GM23338 (cell line): Measurements from ENCODE around the gene PSMD13. TPM values are rescaled to one million over a fixed set of nuclear protein-coding genes. Genes with fewer than 3 reads are reported as not detected.

Experiments used
- ATAC-seq: fragments of 200-7000 bp; cut with Tn5 transposase; 3 replicates; pipeline ENCODE4 v1.9.1; 2020
- DNase-seq: peaks from one replicate; pipeline ENCODE4 v3.0.0-alpha.2; 2015; ENCODE audit warnings: low spot score
- H2AFZ ChIP-seq: fragments of 200-600 bp; sonication (generic); 2 replicates; pipeline ENCODE4 v1.8.0; 2016; ENCODE audit warnings: antibody characterized with exemption, mild to moderate bottlenecking, moderate library complexity
- H3F3A ChIP-seq: fragments of 200-600 bp; sonication (generic); replicated peaks from 2 replicates; pipeline ENCODE4 v1.8.0; 2017; ENCODE audit warnings: antibody characterized with exemption, mixed run types, low read depth
- H3K27ac ChIP-seq: fragments of 200-600 bp; sonication (generic); 2 replicates; pipeline ENCODE4 v1.6.1; 2016; ENCODE audit warnings: low read depth
- H3K27me3 ChIP-seq: fragments of 200-600 bp; sonication (generic); 2 replicates; pipeline ENCODE4 v1.8.0; 2016; ENCODE audit warnings: mild to moderate bottlenecking, mixed run types, moderate library complexity; ENCODE audit not compliant: insufficient read depth
- H3K36me3 ChIP-seq: fragments of 200-600 bp; sonication (generic); 2 replicates; pipeline ENCODE4 v1.8.0; 2016; ENCODE audit warnings: mild to moderate bottlenecking; ENCODE audit not compliant: insufficient read depth
- H3K4me1 ChIP-seq: fragments of 200-600 bp; sonication (generic); 2 replicates; pipeline ENCODE4 v1.8.0; 2016; ENCODE audit warnings: mild to moderate bottlenecking, moderate library complexity; ENCODE audit not compliant: insufficient read depth
- H3K4me2 ChIP-seq: fragments of 200-600 bp; sonication (generic); 2 replicates; pipeline ENCODE4 v1.7.1; 2017; ENCODE audit warnings: mixed run types
- H3K4me3 ChIP-seq: fragments of 200-600 bp; sonication (generic); 2 replicates; pipeline ENCODE4 v1.6.1; 2016; ENCODE audit warnings: mixed run types
- H3K79me2 ChIP-seq: fragments of 200-600 bp; sonication (generic); replicated peaks from 2 replicates; pipeline ENCODE4 v1.8.0; 2017; ENCODE audit warnings: mild to moderate bottlenecking; ENCODE audit not compliant: insufficient read depth
- H3K9me2 ChIP-seq: fragments of 200-600 bp; sonication (generic); 2 replicates; pipeline ENCODE4 v1.8.0; 2017; ENCODE audit not compliant: insufficient read depth
- H4K20me1 ChIP-seq: fragments of 200-600 bp; sonication (generic); replicated peaks from 2 replicates; pipeline ENCODE4 v1.8.0; 2017; ENCODE audit warnings: mild to moderate bottlenecking; ENCODE audit not compliant: insufficient read depth
- H3K27ac Mint-ChIP-seq: 2 replicates; pipeline ENCODE4 v1.8.0; 2020; ENCODE audit warnings: inconsistent platforms, mild to moderate bottlenecking, moderate library complexity, mixed read lengths
- H3K27me3 Mint-ChIP-seq: 3 replicates; pipeline ENCODE4 v1.8.0; 2022; ENCODE audit warnings: low read depth, mild to moderate bottlenecking, moderate library complexity, mixed read lengths, inconsistent platforms; ENCODE audit not compliant: insufficient read depth, poor library complexity
- H3K36me3 Mint-ChIP-seq: 3 replicates; pipeline ENCODE4 v1.8.0; 2021; ENCODE audit warnings: low read depth, mild to moderate bottlenecking, inconsistent platforms, moderate library complexity, mixed read lengths
- H3K4me1 Mint-ChIP-seq: 3 replicates; pipeline ENCODE4 v1.8.0; 2020; ENCODE audit warnings: mild to moderate bottlenecking, inconsistent platforms, mixed read lengths
- H3K4me3 Mint-ChIP-seq: 3 replicates; pipeline ENCODE4 v1.8.0; 2021; ENCODE audit warnings: moderate library complexity, mild to moderate bottlenecking, inconsistent platforms, mixed read lengths
- H3K9me3 Mint-ChIP-seq: 3 replicates; pipeline ENCODE4 v1.8.0; 2020; ENCODE audit warnings: moderate library complexity, mild to moderate bottlenecking, inconsistent platforms, mixed read lengths
- CREB1 ChIP-seq: fragments of 250-450 bp; sonication (Bioruptor Pico); IDR thresholded peaks from 2 replicates; pipeline ENCODE4 v1.5.0; 2020; ENCODE audit warnings: low read depth, mild to moderate bottlenecking, moderate library complexity
- EZH2 ChIP-seq: fragments of 200-600 bp; sonication (generic); IDR thresholded peaks from one replicate; pipeline ENCODE4 v1.8.0; 2017; ENCODE audit warnings: antibody characterized with exemption, mild to moderate bottlenecking, low read depth; ENCODE audit not compliant: unreplicated experiment
- EZH2phosphoT487 ChIP-seq: fragments of 200-600 bp; sonication (generic); IDR thresholded peaks from one replicate; pipeline ENCODE4 v1.8.1; 2018; ENCODE audit warnings: antibody characterized with exemption; ENCODE audit not compliant: unreplicated experiment
- JUNB ChIP-seq: IDR thresholded peaks from one replicate; pipeline ENCODE4 v1.6.1; 2016; ENCODE audit warnings: antibody characterized with exemption; ENCODE audit not compliant: unreplicated experiment
- NANOG ChIP-seq: IDR thresholded peaks from 2 replicates; pipeline ENCODE4 v1.6.1; 2016; ENCODE audit warnings: antibody characterized with exemption, borderline replicate concordance
- POLR2AphosphoS5 ChIP-seq: IDR thresholded peaks from 2 replicates; pipeline ENCODE4 v1.6.1; 2016; ENCODE audit warnings: antibody characterized with exemption, low read depth
- STAT1 ChIP-seq: IDR thresholded peaks from one replicate; pipeline ENCODE4 v1.6.1; 2016; ENCODE audit warnings: antibody characterized with exemption; ENCODE audit not compliant: unreplicated experiment
- ZNF114 ChIP-seq: fragments of 250-450 bp; sonication (Bioruptor Pico); IDR thresholded peaks from 2 replicates; pipeline ENCODE4 v1.5.0; 2020; ENCODE audit warnings: mild to moderate bottlenecking, moderate library complexity
- ZNF331 ChIP-seq: fragments of 250-450 bp; sonication (Bioruptor Pico); IDR thresholded peaks from 2 replicates; pipeline ENCODE4 v1.5.0; 2020; ENCODE audit warnings: low read depth, mild to moderate bottlenecking, moderate library complexity
- polyA plus RNA-seq: library from polyadenylated mRNA; unstranded; fragments of >200 nt; fragmentation: Nextera tagmentation; extraction: Ambion mirVana; gene quantifications from 2 replicates; pipeline ENCODE4 v1.2.1, GENCODE V29; 2016
- total RNA-seq: library from RNA; depleted of rRNA; stranded (reverse); fragments of >200 nt; shearing (Covaris generic); gene quantifications from 2 replicates; pipeline ENCODE4 v1.2.3, GENCODE V29; 2014
- TF ChIP-seq, protein P1 (sequence below): IDR thresholded peaks from 2 replicates; pipeline ENCODE4 v1.6.1; 2016; ENCODE audit warnings: antibody characterized with exemption
- TF ChIP-seq, protein P2 (sequence below): fragments of 250-450 bp; sonication (Bioruptor Pico); IDR thresholded peaks from 2 replicates; pipeline ENCODE4 v1.5.0; 2020; ENCODE audit warnings: mild to moderate bottlenecking, moderate library complexity
- TF ChIP-seq, protein P3 (sequence below): IDR thresholded peaks from one replicate; pipeline ENCODE4 v1.6.1; 2018; ENCODE audit warnings: antibody characterized with exemption; ENCODE audit not compliant: unreplicated experiment
- TF ChIP-seq, protein P4 (sequence below), 2 experiments: fragments of 200-600 bp in 1 of 2; sonication (generic) in 1 of 2; conservative IDR thresholded peaks; 2 replicates each; pipeline versions ENCODE4 v1.5.1 to v1.6.1; 2016 to 2017; ENCODE audit warnings: antibody characterized with exemption in 2 of 2, low read depth in 2 of 2, mild to moderate bottlenecking in 2 of 2, moderate library complexity in 1 of 2

Gene PSMD13
- total and polyA plus RNA-seq, 2 experiments from 2014 or later = 111 to 114 TPM

DNA sequence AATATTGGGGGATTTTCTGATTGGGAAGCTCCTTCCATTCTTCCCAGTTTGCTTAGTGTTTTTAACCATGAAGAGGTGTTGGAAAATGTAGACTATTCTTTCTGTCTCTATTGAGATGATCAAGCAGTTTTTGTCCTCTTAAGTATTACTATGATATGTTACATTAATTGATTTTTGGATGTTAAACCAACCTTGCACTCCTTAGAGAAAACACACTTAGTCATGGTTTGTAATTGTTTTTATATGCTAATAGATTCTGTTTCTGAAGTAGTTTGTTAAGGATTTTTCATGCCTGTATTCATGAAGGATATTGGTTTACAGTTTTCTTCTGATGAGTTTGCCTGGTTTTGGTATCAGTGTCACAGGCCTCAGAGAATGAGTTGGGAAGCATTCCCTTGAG is 39.4 kb downstream of the PSMD13 start:
- no peak overlapping the region for H3K27ac ChIP-seq
- Mint-ChIP-seq H3K27ac (no peak overlapping the region), H3K27me3 (peaks cover 31% of the 10 kb centered on the region), H3K36me3 (no peaks in the 10 kb centered on the region), H3K4me1 (peaks cover 17% of the 10 kb centered on the region; the same call in 2 of the 3 replicates), H3K9me3 (no peaks in the 10 kb centered on the region), H3K4me3 (no peak overlapping the region)
- no peak overlapping the region for H3K4me3 ChIP-seq
- H4K20me1 ChIP-seq = no peaks in the 10 kb centered on the region
- TF ChIP-seq EZH2phosphoT487 = no peak
- no peak for TF ChIP-seq JUNB
- TF ChIP-seq NANOG = no peak
- no peak for TF ChIP-seq STAT1
- no peak for TF ChIP-seq ZNF114 (CRISPR knock-in tag)
- TF ChIP-seq, protein P1, sequence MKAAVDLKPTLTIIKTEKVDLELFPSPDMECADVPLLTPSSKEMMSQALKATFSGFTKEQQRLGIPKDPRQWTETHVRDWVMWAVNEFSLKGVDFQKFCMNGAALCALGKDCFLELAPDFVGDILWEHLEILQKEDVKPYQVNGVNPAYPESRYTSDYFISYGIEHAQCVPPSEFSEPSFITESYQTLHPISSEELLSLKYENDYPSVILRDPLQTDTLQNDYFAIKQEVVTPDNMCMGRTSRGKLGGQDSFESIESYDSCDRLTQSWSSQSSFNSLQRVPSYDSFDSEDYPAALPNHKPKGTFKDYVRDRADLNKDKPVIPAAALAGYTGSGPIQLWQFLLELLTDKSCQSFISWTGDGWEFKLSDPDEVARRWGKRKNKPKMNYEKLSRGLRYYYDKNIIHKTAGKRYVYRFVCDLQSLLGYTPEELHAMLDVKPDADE = no peak
- TF ChIP-seq, protein P2, sequence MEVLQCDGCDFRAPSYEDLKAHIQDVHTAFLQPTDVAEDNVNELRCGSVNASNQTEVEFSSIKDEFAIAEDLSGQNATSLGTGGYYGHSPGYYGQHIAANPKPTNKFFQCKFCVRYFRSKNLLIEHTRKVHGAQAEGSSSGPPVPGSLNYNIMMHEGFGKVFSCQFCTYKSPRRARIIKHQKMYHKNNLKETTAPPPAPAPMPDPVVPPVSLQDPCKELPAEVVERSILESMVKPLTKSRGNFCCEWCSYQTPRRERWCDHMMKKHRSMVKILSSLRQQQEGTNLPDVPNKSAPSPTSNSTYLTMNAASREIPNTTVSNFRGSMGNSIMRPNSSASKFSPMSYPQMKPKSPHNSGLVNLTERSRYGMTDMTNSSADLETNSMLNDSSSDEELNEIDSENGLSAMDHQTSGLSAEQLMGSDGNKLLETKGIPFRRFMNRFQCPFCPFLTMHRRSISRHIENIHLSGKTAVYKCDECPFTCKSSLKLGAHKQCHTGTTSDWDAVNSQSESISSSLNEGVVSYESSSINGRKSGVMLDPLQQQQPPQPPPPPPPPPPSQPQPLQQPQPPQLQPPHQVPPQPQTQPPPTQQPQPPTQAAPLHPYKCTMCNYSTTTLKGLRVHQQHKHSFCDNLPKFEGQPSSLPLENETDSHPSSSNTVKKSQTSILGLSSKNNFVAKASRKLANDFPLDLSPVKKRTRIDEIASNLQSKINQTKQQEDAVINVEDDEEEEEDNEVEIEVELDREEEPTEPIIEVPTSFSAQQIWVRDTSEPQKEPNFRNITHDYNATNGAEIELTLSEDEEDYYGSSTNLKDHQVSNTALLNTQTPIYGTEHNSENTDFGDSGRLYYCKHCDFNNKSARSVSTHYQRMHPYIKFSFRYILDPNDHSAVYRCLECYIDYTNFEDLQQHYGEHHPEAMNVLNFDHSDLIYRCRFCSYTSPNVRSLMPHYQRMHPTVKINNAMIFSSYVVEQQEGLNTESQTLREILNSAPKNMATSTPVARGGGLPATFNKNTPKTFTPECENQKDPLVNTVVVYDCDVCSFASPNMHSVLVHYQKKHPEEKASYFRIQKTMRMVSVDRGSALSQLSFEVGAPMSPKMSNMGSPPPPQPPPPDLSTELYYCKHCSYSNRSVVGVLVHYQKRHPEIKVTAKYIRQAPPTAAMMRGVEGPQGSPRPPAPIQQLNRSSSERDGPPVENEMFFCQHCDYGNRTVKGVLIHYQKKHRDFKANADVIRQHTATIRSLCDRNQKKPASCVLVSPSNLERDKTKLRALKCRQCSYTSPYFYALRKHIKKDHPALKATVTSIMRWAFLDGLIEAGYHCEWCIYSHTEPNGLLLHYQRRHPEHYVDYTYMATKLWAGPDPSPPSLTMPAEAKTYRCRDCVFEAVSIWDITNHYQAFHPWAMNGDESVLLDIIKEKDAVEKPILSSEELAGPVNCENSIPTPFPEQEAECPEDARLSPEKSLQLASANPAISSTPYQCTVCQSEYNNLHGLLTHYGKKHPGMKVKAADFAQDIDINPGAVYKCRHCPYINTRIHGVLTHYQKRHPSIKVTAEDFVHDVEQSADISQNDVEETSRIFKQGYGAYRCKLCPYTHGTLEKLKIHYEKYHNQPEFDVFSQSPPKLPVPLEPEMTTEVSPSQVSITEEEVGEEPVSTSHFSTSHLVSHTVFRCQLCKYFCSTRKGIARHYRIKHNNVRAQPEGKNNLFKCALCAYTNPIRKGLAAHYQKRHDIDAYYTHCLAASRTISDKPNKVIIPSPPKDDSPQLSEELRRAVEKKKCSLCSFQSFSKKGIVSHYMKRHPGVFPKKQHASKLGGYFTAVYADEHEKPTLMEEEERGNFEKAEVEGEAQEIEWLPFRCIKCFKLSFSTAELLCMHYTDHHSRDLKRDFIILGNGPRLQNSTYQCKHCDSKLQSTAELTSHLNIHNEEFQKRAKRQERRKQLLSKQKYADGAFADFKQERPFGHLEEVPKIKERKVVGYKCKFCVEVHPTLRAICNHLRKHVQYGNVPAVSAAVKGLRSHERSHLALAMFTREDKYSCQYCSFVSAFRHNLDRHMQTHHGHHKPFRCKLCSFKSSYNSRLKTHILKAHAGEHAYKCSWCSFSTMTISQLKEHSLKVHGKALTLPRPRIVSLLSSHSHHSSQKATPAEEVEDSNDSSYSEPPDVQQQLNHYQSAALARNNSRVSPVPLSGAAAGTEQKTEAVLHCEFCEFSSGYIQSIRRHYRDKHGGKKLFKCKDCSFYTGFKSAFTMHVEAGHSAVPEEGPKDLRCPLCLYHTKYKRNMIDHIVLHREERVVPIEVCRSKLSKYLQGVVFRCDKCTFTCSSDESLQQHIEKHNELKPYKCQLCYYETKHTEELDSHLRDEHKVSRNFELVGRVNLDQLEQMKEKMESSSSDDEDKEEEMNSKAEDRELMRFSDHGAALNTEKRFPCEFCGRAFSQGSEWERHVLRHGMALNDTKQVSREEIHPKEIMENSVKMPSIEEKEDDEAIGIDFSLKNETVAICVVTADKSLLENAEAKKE (CRISPR knock-in tag) = no peak
- TF ChIP-seq CREB1 (CRISPR knock-in tag) = no peak
- TF ChIP-seq, protein P3, sequence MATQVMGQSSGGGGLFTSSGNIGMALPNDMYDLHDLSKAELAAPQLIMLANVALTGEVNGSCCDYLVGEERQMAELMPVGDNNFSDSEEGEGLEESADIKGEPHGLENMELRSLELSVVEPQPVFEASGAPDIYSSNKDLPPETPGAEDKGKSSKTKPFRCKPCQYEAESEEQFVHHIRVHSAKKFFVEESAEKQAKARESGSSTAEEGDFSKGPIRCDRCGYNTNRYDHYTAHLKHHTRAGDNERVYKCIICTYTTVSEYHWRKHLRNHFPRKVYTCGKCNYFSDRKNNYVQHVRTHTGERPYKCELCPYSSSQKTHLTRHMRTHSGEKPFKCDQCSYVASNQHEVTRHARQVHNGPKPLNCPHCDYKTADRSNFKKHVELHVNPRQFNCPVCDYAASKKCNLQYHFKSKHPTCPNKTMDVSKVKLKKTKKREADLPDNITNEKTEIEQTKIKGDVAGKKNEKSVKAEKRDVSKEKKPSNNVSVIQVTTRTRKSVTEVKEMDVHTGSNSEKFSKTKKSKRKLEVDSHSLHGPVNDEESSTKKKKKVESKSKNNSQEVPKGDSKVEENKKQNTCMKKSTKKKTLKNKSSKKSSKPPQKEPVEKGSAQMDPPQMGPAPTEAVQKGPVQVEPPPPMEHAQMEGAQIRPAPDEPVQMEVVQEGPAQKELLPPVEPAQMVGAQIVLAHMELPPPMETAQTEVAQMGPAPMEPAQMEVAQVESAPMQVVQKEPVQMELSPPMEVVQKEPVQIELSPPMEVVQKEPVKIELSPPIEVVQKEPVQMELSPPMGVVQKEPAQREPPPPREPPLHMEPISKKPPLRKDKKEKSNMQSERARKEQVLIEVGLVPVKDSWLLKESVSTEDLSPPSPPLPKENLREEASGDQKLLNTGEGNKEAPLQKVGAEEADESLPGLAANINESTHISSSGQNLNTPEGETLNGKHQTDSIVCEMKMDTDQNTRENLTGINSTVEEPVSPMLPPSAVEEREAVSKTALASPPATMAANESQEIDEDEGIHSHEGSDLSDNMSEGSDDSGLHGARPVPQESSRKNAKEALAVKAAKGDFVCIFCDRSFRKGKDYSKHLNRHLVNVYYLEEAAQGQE = no peak
- no peak for TF ChIP-seq POLR2AphosphoS5
- no peak for TF ChIP-seq EZH2
- no peak for TF ChIP-seq ZNF331 (CRISPR knock-in tag)
- TF ChIP-seq, protein P4, sequence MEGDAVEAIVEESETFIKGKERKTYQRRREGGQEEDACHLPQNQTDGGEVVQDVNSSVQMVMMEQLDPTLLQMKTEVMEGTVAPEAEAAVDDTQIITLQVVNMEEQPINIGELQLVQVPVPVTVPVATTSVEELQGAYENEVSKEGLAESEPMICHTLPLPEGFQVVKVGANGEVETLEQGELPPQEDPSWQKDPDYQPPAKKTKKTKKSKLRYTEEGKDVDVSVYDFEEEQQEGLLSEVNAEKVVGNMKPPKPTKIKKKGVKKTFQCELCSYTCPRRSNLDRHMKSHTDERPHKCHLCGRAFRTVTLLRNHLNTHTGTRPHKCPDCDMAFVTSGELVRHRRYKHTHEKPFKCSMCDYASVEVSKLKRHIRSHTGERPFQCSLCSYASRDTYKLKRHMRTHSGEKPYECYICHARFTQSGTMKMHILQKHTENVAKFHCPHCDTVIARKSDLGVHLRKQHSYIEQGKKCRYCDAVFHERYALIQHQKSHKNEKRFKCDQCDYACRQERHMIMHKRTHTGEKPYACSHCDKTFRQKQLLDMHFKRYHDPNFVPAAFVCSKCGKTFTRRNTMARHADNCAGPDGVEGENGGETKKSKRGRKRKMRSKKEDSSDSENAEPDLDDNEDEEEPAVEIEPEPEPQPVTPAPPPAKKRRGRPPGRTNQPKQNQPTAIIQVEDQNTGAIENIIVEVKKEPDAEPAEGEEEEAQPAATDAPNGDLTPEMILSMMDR (conservative IDR thresholded peaks at IDR 0.05; ENCODE audit: low read depth in 2 of 2) = no peak
- H3K36me3 ChIP-seq = no peaks in the 10 kb centered on the region
- no peak overlapping the region for H2AFZ ChIP-seq
- no peak overlapping the region for H3K4me2 ChIP-seq
- DNase-seq (no peak), ATAC-seq (no peak)
- no peaks in the 10 kb centered on the region for H3K9me2 ChIP-seq
- no peaks in the 10 kb centered on the region for H3K4me1 ChIP-seq
- no peaks in the 10 kb centered on the region for H3K79me2 ChIP-seq
- H3F3A ChIP-seq = no peaks in the 10 kb centered on the region; the same call in 1 of the 2 replicates
- peaks cover 35% of the 10 kb centered on the region for H3K27me3 ChIP-seq
